Cardiac muscle cell (in vitro differentiated cells and primary cell): ENCODE measurements around the gene CASQ2. TPM values are rescaled to one million over a fixed set of nuclear protein-coding genes. Genes with fewer than 3 reads are reported as not detected.

Source experiments
- DNase-seq, 2 donors: peaks; one replicate each; pipeline versions ENCODE4 v3.0.0 to v3.0.0-alpha.2; 2010 to 2017; ENCODE audit warnings: low read depth in 1 of 2, low spot score in 1 of 2
- H3K27ac ChIP-seq: fragments of 200-600 bp; sonication (generic); 2 replicates; pipeline ENCODE4 v1.5.1; 2016
- H3K27me3 ChIP-seq: fragments of 200-600 bp; sonication (generic); 2 replicates; pipeline ENCODE4 v1.6.0; 2016; ENCODE audit warnings: control low read depth
- H3K36me3 ChIP-seq: fragments of 200-600 bp; sonication (generic); 2 replicates; pipeline ENCODE4 v1.5.1; 2016; ENCODE audit warnings: control low read depth
- H3K4me1 ChIP-seq: fragments of 200-600 bp; sonication (generic); 2 replicates; pipeline ENCODE4 v1.8.1; 2017; ENCODE audit warnings: low read depth, mild to moderate bottlenecking, mixed run types
- H3K4me3 ChIP-seq: fragments of 200-600 bp; sonication (generic); 2 replicates; pipeline ENCODE4 v1.5.1; 2016; ENCODE audit warnings: mild to moderate bottlenecking
- H3K9me3 ChIP-seq: fragments of 200-600 bp; sonication (generic); 2 replicates; pipeline ENCODE4 v1.5.1; 2017; ENCODE audit warnings: low read depth, mild to moderate bottlenecking, control low read depth
- polyA plus RNA-seq: library from polyadenylated mRNA; unstranded; fragments of >200 nt; fragmentation: Nextera tagmentation; extraction: Ambion mirVana; gene quantifications from 2 replicates; pipeline ENCODE4 v1.2.1, GENCODE V29; 2016
- total RNA-seq: library from RNA; depleted of rRNA; stranded (reverse); fragments of >200 nt; gene quantifications from 2 replicates; pipeline ENCODE4 v1.2.3, GENCODE V29; 2016
- TF ChIP-seq, protein P1 (sequence below): IDR thresholded peaks from 2 replicates; pipeline ENCODE4 v1.5.1; 2012; ENCODE audit warnings: low read depth, mild to moderate bottlenecking, low read length

Gene CASQ2
- total and polyA plus RNA-seq, 2 experiments from 2014 or later: 0.51 to 3.1 TPM

GRCh38 chr1:115666206-115666605 lies 102.3 kb downstream of the CASQ2 start:
- Histone ChIP-seq H3K4me1 (no peaks in the 10 kb centered on the region), H3K9me3 (no peaks in the 10 kb centered on the region), H3K36me3 (no peaks in the 10 kb centered on the region), H3K27ac (no peak overlapping the region), H3K4me3 (no peak overlapping the region), H3K27me3 (no peaks in the 10 kb centered on the region)
- TF ChIP-seq, protein P1, sequence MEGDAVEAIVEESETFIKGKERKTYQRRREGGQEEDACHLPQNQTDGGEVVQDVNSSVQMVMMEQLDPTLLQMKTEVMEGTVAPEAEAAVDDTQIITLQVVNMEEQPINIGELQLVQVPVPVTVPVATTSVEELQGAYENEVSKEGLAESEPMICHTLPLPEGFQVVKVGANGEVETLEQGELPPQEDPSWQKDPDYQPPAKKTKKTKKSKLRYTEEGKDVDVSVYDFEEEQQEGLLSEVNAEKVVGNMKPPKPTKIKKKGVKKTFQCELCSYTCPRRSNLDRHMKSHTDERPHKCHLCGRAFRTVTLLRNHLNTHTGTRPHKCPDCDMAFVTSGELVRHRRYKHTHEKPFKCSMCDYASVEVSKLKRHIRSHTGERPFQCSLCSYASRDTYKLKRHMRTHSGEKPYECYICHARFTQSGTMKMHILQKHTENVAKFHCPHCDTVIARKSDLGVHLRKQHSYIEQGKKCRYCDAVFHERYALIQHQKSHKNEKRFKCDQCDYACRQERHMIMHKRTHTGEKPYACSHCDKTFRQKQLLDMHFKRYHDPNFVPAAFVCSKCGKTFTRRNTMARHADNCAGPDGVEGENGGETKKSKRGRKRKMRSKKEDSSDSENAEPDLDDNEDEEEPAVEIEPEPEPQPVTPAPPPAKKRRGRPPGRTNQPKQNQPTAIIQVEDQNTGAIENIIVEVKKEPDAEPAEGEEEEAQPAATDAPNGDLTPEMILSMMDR: no peak
- DNase-seq: no peak

DNA sequence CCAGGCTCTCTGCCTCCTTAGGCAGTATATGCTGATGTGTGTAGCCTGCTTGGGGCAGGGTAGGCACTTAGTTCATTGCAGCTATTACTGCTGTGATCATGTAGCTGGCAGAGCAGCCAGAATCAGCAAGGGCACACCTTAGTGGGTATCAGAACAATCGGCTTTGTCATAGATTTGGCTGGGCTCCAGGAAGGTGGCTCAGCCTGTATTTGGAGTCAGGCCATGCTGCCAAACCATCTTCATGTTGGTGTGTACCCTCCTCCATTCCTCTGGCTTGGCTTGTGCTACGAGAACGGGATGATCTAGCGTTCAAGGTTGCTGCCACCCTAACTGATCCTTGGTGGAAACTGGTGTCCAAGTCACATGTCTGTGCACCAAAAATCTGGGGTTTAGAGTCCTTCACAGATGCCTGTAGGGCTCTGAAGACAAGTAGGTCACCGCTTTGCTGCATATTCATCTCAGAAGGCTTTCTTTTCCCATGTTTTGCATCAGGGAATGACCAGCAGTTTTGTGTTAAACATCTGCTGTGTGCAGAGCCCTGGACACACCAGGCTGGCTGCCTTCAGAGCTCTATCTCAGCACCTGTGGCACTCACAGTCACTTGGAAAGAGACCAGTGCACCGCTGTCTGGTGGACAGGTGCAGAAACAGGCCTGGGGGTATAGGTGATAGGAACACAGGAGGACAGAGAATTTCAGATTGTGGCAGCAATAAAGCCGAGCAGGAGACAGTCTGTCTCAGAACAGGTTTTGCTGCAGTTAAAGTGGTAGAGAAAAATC lies 103.0 kb downstream of the CASQ2 start:
- Histone ChIP-seq H3K4me3 (no peak overlapping the region), H3K36me3 (no peaks in the 10 kb centered on the region), H3K9me3 (no peaks in the 10 kb centered on the region), H3K27me3 (no peaks in the 10 kb centered on the region), H3K27ac (no peak overlapping the region), H3K4me1 (no peaks in the 10 kb centered on the region)
- TF ChIP-seq, protein P1: no peak
- DNase-seq: no peak

GRCh38 chr1:115661157-115661556 lies 107.4 kb downstream of the CASQ2 start:
- TF ChIP-seq, protein P1: no peak
- H3K27ac ChIP-seq: no peak overlapping the region
- no peak for DNase-seq
- H3K9me3 ChIP-seq: no peaks in the 10 kb centered on the region
- no peaks in the 10 kb centered on the region for H3K27me3 ChIP-seq
- no peak overlapping the region for H3K4me3 ChIP-seq
- H3K4me1 ChIP-seq: peaks cover 8% of the 10 kb centered on the region
- peaks cover 3% of the 10 kb centered on the region for H3K36me3 ChIP-seq

- H3K4me3 ChIP-seq: no peak overlapping the region
- H3K4me1 ChIP-seq: peaks cover 8% of the 10 kb centered on the region
- DNase-seq: no peak
- TF ChIP-seq, protein P1: no peak
- H3K36me3 ChIP-seq: peaks cover 3% of the 10 kb centered on the region
- H3K27ac ChIP-seq: no peak overlapping the region
- no peaks in the 10 kb centered on the region for H3K27me3 ChIP-seq
- H3K9me3 ChIP-seq: no peaks in the 10 kb centered on the region
Observed at GRCh38 chr1:115660151-115660550, 108.4 kb downstream of the CASQ2 start.

DNA sequence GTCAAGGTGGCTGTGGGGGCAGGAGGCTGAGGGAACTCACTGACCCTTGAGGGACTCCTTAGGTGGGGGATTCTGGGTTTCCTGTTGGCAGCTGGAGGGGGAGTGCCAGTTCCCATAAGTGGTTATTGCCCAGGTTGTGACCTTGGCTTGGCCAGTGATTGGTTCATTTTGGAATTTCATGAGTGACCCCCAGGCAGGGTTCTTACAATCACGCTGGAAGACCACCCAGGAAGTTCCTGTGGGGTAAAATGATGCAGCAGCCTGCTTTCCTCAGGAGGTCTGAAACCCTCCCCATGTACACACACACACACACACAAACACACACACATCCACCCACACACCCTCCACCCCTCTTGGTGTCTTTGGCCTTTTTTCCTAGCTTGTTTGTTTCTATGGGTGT lies 109.9 kb downstream of the CASQ2 start:
- TF ChIP-seq, protein P1: no peak
- Histone ChIP-seq H3K36me3 (peaks cover 3% of the 10 kb centered on the region), H3K4me1 (peaks cover 18% of the 10 kb centered on the region), H3K27ac (no peak overlapping the region), H3K27me3 (no peaks in the 10 kb centered on the region), H3K4me3 (no peak overlapping the region), H3K9me3 (no peaks in the 10 kb centered on the region)
- no peak for DNase-seq
